A549 (cell line): Measurements from ENCODE around the gene AAGAB.

Experiments
- BHLHE40 ChIP-seq: IDR thresholded peaks from 2 replicates; pipeline ENCODE4 v1.6.1; 2012; ENCODE audit warnings: low read depth, low read length, inconsistent platforms
- HOXA7 ChIP-seq: fragments of 250-450 bp; sonication (Bioruptor Pico); IDR thresholded peaks from 2 replicates; pipeline ENCODE4 v1.5.0; 2020; ENCODE audit warnings: mild to moderate bottlenecking, moderate library complexity
- JUN ChIP-seq, 2 experiments: fragments of >200 bp; sonication (Bioruptor Twin); formaldehyde crosslinking; IDR thresholded peaks; 2 replicates in 1 of 2; 3 replicates in 1 of 2; pipeline ENCODE4 v1.6.1; 2016 to 2017
- MAFK ChIP-seq: fragments of 450-650 bp; IDR thresholded peaks from 2 replicates; pipeline ENCODE4 v1.6.1; 2014; ENCODE audit not compliant: partially characterized antibody
- POLR2A ChIP-seq: IDR thresholded peaks from 2 replicates; pipeline ENCODE4 v1.6.1; 2012; ENCODE audit warnings: mild to moderate bottlenecking, low read length
- TF ChIP-seq, protein P1 (sequence below): fragments of >200 bp; sonication (Bioruptor Twin); formaldehyde crosslinking; IDR thresholded peaks from 3 replicates; pipeline ENCODE4 v1.5.1; 2016
- TF ChIP-seq, protein P2 (sequence below): IDR thresholded peaks from 2 replicates; pipeline ENCODE4 v1.6.1; 2012
- TF ChIP-seq, protein P3 (sequence below): fragments of 150-350 bp; IDR thresholded peaks from 2 replicates; pipeline ENCODE4 v1.6.1; 2014; ENCODE audit warnings: low read depth, mild to moderate bottlenecking, low read length

DNA sequence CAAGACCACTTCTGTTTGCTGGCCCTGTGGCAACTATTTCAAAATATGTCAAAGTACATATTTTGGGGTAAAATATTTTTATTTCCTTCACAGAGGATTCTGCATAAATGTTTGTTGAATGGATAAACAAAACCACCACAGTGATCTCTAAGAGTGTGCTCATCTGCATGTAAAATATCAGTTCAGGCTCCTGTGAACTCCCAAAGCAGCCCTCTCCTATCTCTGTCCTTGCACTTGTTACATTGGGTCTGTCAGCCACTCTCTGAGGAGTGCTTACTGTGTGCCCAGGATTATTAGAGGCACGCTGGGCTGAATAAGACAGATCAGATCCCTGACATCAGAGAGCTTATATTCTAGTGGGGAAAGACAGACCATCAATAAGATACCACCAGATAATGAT lies 27.3 kb upstream of the AAGAB start:
- TF ChIP-seq, protein P1, sequence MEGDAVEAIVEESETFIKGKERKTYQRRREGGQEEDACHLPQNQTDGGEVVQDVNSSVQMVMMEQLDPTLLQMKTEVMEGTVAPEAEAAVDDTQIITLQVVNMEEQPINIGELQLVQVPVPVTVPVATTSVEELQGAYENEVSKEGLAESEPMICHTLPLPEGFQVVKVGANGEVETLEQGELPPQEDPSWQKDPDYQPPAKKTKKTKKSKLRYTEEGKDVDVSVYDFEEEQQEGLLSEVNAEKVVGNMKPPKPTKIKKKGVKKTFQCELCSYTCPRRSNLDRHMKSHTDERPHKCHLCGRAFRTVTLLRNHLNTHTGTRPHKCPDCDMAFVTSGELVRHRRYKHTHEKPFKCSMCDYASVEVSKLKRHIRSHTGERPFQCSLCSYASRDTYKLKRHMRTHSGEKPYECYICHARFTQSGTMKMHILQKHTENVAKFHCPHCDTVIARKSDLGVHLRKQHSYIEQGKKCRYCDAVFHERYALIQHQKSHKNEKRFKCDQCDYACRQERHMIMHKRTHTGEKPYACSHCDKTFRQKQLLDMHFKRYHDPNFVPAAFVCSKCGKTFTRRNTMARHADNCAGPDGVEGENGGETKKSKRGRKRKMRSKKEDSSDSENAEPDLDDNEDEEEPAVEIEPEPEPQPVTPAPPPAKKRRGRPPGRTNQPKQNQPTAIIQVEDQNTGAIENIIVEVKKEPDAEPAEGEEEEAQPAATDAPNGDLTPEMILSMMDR, result no peak
- TF ChIP-seq JUN (IDR thresholded peaks at IDR 0.05), result no peak
- TF ChIP-seq POLR2A, result no peak
- TF ChIP-seq, protein P2, sequence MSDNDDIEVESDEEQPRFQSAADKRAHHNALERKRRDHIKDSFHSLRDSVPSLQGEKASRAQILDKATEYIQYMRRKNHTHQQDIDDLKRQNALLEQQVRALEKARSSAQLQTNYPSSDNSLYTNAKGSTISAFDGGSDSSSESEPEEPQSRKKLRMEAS, result no peak
- TF ChIP-seq, protein P3, sequence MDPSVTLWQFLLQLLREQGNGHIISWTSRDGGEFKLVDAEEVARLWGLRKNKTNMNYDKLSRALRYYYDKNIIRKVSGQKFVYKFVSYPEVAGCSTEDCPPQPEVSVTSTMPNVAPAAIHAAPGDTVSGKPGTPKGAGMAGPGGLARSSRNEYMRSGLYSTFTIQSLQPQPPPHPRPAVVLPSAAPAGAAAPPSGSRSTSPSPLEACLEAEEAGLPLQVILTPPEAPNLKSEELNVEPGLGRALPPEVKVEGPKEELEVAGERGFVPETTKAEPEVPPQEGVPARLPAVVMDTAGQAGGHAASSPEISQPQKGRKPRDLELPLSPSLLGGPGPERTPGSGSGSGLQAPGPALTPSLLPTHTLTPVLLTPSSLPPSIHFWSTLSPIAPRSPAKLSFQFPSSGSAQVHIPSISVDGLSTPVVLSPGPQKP, result no peak
- TF ChIP-seq MAFK, result no peak
- no peak for TF ChIP-seq HOXA7 (CRISPR knock-in tag)
- TF ChIP-seq BHLHE40, result no peak
